Gastroesophageal sphincter (tissue), 3 donors: ENCODE results near the gene TGFBR3.

ENCODE experiments used
- CTCF ChIP-seq, 4 experiments: fragments of 200-600 bp in 2 of 4; fragments of 450-650 bp in 2 of 4; sonication (generic) in 1 of 4; IDR thresholded peaks; one replicate each; pipeline ENCODE4 v1.5.1; 2017 to 2019; ENCODE audit warnings: antibody characterized with exemption in 4 of 4, mild to moderate bottlenecking in 2 of 4, moderate library complexity in 2 of 4
- POLR2AphosphoS5 ChIP-seq: sonication (generic); formaldehyde crosslinking; IDR thresholded peaks from one replicate; pipeline ENCODE4 v1.6.1; 2017; ENCODE audit warnings: antibody characterized with exemption

GRCh38 chr1:91707890-91708218 lies 178.1 kb downstream of the TGFBR3 start:
- TF ChIP-seq CTCF (IDR thresholded peaks at IDR 0.05) (no peak), POLR2AphosphoS5 (no peak)
